HL-60 (cell line): ENCODE results near the gene ZNF165.

Source experiments
- CTCF ChIP-seq: IDR thresholded peaks from one replicate; pipeline ENCODE4 v1.5.1; 2011; ENCODE audit warnings: low read length, control low read depth, inconsistent platforms; ENCODE audit not compliant: insufficient read depth
- GABPA ChIP-seq: IDR thresholded peaks from 2 replicates; pipeline ENCODE4 v1.6.1; 2012; ENCODE audit warnings: low read depth
- POLR2AphosphoS5 ChIP-seq: IDR thresholded peaks from 2 replicates; pipeline ENCODE4 v1.6.1; 2012; ENCODE audit warnings: low read depth
- REST ChIP-seq: IDR thresholded peaks from 2 replicates; pipeline ENCODE4 v1.6.1; 2012; ENCODE audit warnings: low read depth; ENCODE audit not compliant: insufficient replicate concordance
- SPI1 ChIP-seq: IDR thresholded peaks from 2 replicates; pipeline ENCODE4 v1.6.1; 2012; ENCODE audit warnings: low read depth, mild to moderate bottlenecking, borderline replicate concordance

GRCh38 chr6:28053584-28053983, 26.8 kb upstream of the ZNF165 start:
- TF ChIP-seq CTCF (no peak), REST (no peak), POLR2AphosphoS5 (no peak), GABPA (no peak), SPI1 (no peak)
